HCT116 (cell line): ENCODE measurements around the gene CATSPER4. TPM values are rescaled to one million over a fixed set of nuclear protein-coding genes. Genes with fewer than 3 reads are reported as not detected.
A peak's percentile ranks its signal among the peaks of the same experiment; 100 is the strongest.

Experiments used
- ATAC-seq: fragments of 200-7000 bp; cut with Tn5 transposase; 2 replicates; pipeline ENCODE4 v1.9.1; 2020; ENCODE audit warnings: mild to moderate bottlenecking, moderate library complexity
- BruUV-seq: library from RNA; stranded (reverse); fragments of 400-500 nt; replicated peaks from 2 replicates; lab custom pipeline; 2021; lab: Mats Ljungman, UMichigan
- CTCF ChIA-PET: fragments of 300-600 bp; sonication (Branson Sonifier 250); formaldehyde crosslinking; loops from one replicate; lab custom pipeline; 2021; ENCODE audit warnings: antibody characterized with exemption; lab: Charles Lee
- POLR2A ChIA-PET: fragments of 300-600, 350-600 bp; sonication (Branson Sonifier 250); formaldehyde crosslinking; loops from one replicate; lab custom pipeline; 2021; ENCODE audit warnings: antibody characterized with exemption; lab: Charles Lee
- RAD21 ChIA-PET, 2 experiments: fragments of 300-600 bp; sonication (Branson Sonifier 250); formaldehyde crosslinking; loops; one replicate each; lab custom pipeline; 2023; ENCODE audit warnings: low total read pairs in 2 of 2; ENCODE audit not compliant: uncharacterized antibody in 2 of 2, unreplicated experiment in 2 of 2, low non-redundant PET in 1 of 2; lab: Charles Lee
- DNase-seq: peaks from one replicate; pipeline ENCODE4 v3.0.0-alpha.2; 2010; ENCODE audit warnings: low read depth, low spot score
- H2AFZ ChIP-seq: fragments of 200-600 bp; shearing (Covaris generic), sonication (generic); 2 replicates; pipeline ENCODE4 v1.6.1; 2017; ENCODE audit warnings: low read depth, mixed run types, mixed read lengths, antibody characterized with exemption, low read length; ENCODE audit not compliant: poor library complexity, severe bottlenecking
- H3K27ac ChIP-seq: 2 replicates; pipeline ENCODE4 v1.5.1; 2012; ENCODE audit warnings: low read depth, low read length
- H3K27me3 ChIP-seq: fragments of 200-600 bp; sonication (generic); 2 replicates; pipeline ENCODE4 v1.6.1; 2016; ENCODE audit warnings: mixed run types, low read length, mixed read lengths; ENCODE audit not compliant: insufficient read depth
- H3K36me3 ChIP-seq, 2 experiments: fragments of 200-500 bp in 1 of 2; fragments of 200-600 bp in 1 of 2; sonication (Bioruptor generic) in 1 of 2; sonication (generic) in 1 of 2; 2 replicates each; pipeline versions ENCODE4 v1.5.1 to v1.6.1; 2014 to 2016; ENCODE audit warnings: low read length in 2 of 2, inconsistent platforms in 1 of 2, mixed read lengths in 1 of 2, mixed run types in 1 of 2; ENCODE audit not compliant: insufficient read depth in 2 of 2, control insufficient read depth in 1 of 2
- H3K4me1 ChIP-seq, 2 experiments: fragments of 200-600 bp in 1 of 2; sonication (generic) in 1 of 2; 2 replicates each; pipeline versions ENCODE4 v1.5.1 to v1.6.1; 2012 to 2017; ENCODE audit warnings: low read length in 2 of 2, inconsistent platforms in 1 of 2, mild to moderate bottlenecking in 1 of 2, mixed read lengths in 1 of 2, mixed run types in 1 of 2, moderate library complexity in 1 of 2; ENCODE audit not compliant: insufficient read depth in 2 of 2, control insufficient read depth in 1 of 2
- H3K4me2 ChIP-seq: fragments of 200-600 bp; sonication (generic); 2 replicates; pipeline ENCODE4 v1.6.1; 2017; ENCODE audit warnings: mixed run types, low read length, mixed read lengths
- H3K4me3 ChIP-seq, 2 experiments: fragments of 200-600 bp in 1 of 2; sonication (generic) in 1 of 2; replicated peaks in 1 of 2; 2 replicates each; pipeline ENCODE4 v1.5.1; 2011 to 2016; ENCODE audit warnings: low read length in 2 of 2, control low read depth in 1 of 2, low read depth in 1 of 2, mild to moderate bottlenecking in 1 of 2, mixed read lengths in 1 of 2, mixed run types in 1 of 2
- H3K79me2 ChIP-seq: fragments of 200-600 bp; sonication (generic); 2 replicates; pipeline ENCODE4 v1.6.1; 2017; ENCODE audit warnings: mild to moderate bottlenecking, mixed run types, low read length, moderate library complexity, mixed read lengths; ENCODE audit not compliant: insufficient read depth
- H3K9ac ChIP-seq: fragments of 200-600 bp; sonication (generic); 2 replicates; pipeline ENCODE4 v1.6.1; 2016; ENCODE audit warnings: low read length, mixed read lengths
- H3K9me2 ChIP-seq: fragments of 200-600 bp; sonication (generic), shearing (Covaris generic); 2 replicates; pipeline ENCODE4 v1.6.1; 2017; ENCODE audit warnings: mixed run types, mild to moderate bottlenecking, moderate library complexity; ENCODE audit not compliant: insufficient read depth
- H3K9me3 ChIP-seq, 2 experiments: fragments of 200-500 bp in 1 of 2; fragments of 200-600 bp in 1 of 2; sonication (Bioruptor generic) in 1 of 2; sonication (generic) in 1 of 2; 2 replicates each; pipeline ENCODE4 v1.6.1; 2014 to 2017; ENCODE audit warnings: low read length in 2 of 2, mixed read lengths in 2 of 2, inconsistent platforms in 1 of 2, low read depth in 1 of 2, mild to moderate bottlenecking in 1 of 2, mixed run types in 1 of 2, moderate library complexity in 1 of 2; ENCODE audit not compliant: control insufficient read depth in 1 of 2, insufficient read depth in 1 of 2
- H4K20me1 ChIP-seq: fragments of 200-600 bp; sonication (generic), shearing (Covaris generic); 2 replicates; pipeline ENCODE4 v1.6.1; 2017; ENCODE audit warnings: mixed run types, mild to moderate bottlenecking, moderate library complexity; ENCODE audit not compliant: insufficient read depth
- EGR1 ChIP-seq: IDR thresholded peaks from 2 replicates; pipeline ENCODE4 v1.6.1; 2012; ENCODE audit warnings: low read depth
- ELF1 ChIP-seq: IDR thresholded peaks from 2 replicates; pipeline ENCODE4 v1.6.1; 2012; ENCODE audit warnings: low read depth, borderline replicate concordance
- SIN3A ChIP-seq: IDR thresholded peaks from 2 replicates; pipeline ENCODE4 v1.6.1; 2012; ENCODE audit warnings: low read depth
- SP1 ChIP-seq: IDR thresholded peaks from 2 replicates; pipeline ENCODE4 v1.6.1; 2012; ENCODE audit warnings: low read depth
- SRF ChIP-seq: IDR thresholded peaks from 2 replicates; pipeline ENCODE4 v1.6.1; 2012; ENCODE audit warnings: low read depth
- intact Hi-C: fragments of 100-400 bp; cut with micrococcal nuclease; formaldehyde crosslinking; loops from 2 replicates; pipeline ENCODE4 v1.10.0; 2022
- total RNA-seq: library from RNA; stranded (reverse); gene quantifications from one replicate; pipeline ENCODE4 v1.2.1, GENCODE V29; 2021; ENCODE audit not compliant: unreplicated experiment

CATSPER4 gene
- total RNA-seq, 1 experiment from 2014 or later = not detected

DNA sequence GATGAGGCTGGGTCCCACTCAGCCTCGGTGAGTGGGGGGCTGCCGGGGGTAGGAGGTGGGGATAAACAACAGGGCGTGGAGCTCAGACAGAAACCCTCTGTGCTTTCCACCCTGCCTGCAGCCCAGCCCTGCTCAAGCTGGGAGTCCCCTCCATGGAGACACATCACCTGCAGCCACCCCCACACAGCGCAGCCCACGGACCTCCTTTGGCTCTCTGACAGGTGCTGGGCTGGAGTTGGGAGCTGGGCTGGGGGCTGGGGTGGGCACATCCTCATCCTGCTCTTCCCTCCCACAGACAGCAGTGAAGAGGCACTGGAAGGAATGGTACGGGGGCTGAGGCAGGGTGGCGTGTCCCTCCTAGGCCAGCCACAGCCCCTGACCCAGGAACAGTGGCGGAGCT, 1.9 kb upstream of the CATSPER4 start:
- Histone ChIP-seq H3K4me3 (no peak overlapping the region), H2AFZ (no peak overlapping the region), H3K9me3 (no peaks in the 10 kb centered on the region), H3K4me2 (no peak overlapping the region), H3K9ac (no peak overlapping the region), H4K20me1 (no peaks in the 10 kb centered on the region), H3K4me1 (no peaks in the 10 kb centered on the region), H3K27ac (no peak overlapping the region), H3K9me2 (no peaks in the 10 kb centered on the region), H3K27me3 (no peaks in the 10 kb centered on the region), H3K36me3 (no peaks in the 10 kb centered on the region; a peak in 1 of 4 replicates), H3K79me2 (no peaks in the 10 kb centered on the region)
- ChIA-PET RAD21 (no interaction called here), POLR2A (no interaction called here), CTCF (interaction anchor here (2.6 kb wide), 2 partner anchors 11 to 45 kb away, joined by 13 to 16 read pairs; partner anchors contain the start of genes CEP85 and CNKSR1)
- TF ChIP-seq SRF (no peak), ELF1 (no peak), EGR1 (no peak), SIN3A (no peak), SP1 (no peak)
- no peak for DNase-seq
- BruUV-seq = no TSS peak
- ATAC-seq = no peak
- intact Hi-C loops = no loop called here

DNA sequence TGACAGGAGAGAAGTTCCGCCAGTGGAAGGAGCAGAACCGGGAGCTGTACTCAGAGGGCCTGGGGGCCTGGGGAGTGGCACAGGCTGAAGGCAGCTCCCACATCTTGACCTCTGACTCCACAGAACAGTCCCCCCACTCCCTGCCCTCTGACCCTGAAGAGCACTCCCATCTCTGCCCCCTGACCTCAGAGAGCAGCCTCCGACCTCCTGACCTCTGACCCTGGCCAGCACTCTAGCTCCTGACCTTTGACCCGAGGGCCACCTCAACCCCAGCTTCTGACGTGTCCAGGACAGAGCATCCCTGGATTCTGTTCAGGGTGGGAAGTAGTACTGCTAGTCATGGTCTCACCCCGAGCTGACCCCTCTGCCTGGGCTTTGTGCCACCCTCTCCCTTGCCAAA, 1.1 kb upstream of the CATSPER4 start:
- no peaks in the 10 kb centered on the region for H3K4me1 ChIP-seq
- ChIA-PET CTCF (interaction anchor here (2.6 kb wide), 2 partner anchors 12 to 44 kb away, joined by 13 to 16 read pairs; partner anchors contain the start of genes CEP85 and CNKSR1), POLR2A (no interaction called here), RAD21 (no interaction called here)
- no peak overlapping the region for H3K4me2 ChIP-seq
- no peaks in the 10 kb centered on the region; a peak in 1 of 4 replicates for H3K36me3 ChIP-seq
- ATAC-seq (no peak), DNase-seq (no peak)
- no peaks in the 10 kb centered on the region for H3K9me2 ChIP-seq
- TSS peak; percentile 50 for BruUV-seq
- H2AFZ ChIP-seq = no peak overlapping the region
- H3K79me2 ChIP-seq = no peaks in the 10 kb centered on the region
- H3K9me3 ChIP-seq = no peaks in the 10 kb centered on the region
- no peak overlapping the region for H3K27ac ChIP-seq
- no peaks in the 10 kb centered on the region for H3K27me3 ChIP-seq
- TF ChIP-seq SIN3A = no peak
- no peak overlapping the region for H3K9ac ChIP-seq
- no peaks in the 10 kb centered on the region for H4K20me1 ChIP-seq
- intact Hi-C loops = no loop called here
- H3K4me3 ChIP-seq = no peak overlapping the region
